BE2C (cell line): ENCODE measurements around the gene DYNC1H1.

Source experiments
- DNase-seq: peaks from one replicate; pipeline ENCODE4 v3.0.0-alpha.2; 2020
- H3K27me3 ChIP-seq: fragments of 250-450 bp; sonication (Bioruptor Pico); 2 replicates; pipeline ENCODE4 v1.5.1; 2020; ENCODE audit warnings: mild to moderate bottlenecking
- H3K36me3 ChIP-seq: fragments of 250-450 bp; sonication (Bioruptor Pico); 2 replicates; pipeline ENCODE4 v1.5.1; 2020; ENCODE audit warnings: mild to moderate bottlenecking
- H3K4me1 ChIP-seq: fragments of 250-450 bp; sonication (Bioruptor Pico); 2 replicates; pipeline ENCODE4 v1.5.1; 2020
- H3K4me3 ChIP-seq: 2 replicates; pipeline ENCODE4 v1.5.1; 2011; ENCODE audit warnings: low read depth, low read length
- H3K9me3 ChIP-seq: fragments of 250-450 bp; sonication (Bioruptor Pico); 2 replicates; pipeline ENCODE4 v1.5.1; 2020
- TF ChIP-seq, protein P1 (sequence below): IDR thresholded peaks from 2 replicates; pipeline ENCODE4 v1.5.1; 2012; ENCODE audit warnings: mild to moderate bottlenecking, low read depth, low read length

The DYNC1H1 gene

GRCh38 chr14:101947904-101948665 lies 16.3 kb upstream of the DYNC1H1 start:
- DNase-seq = peak; percentile 100

GRCh38 chr14:101948666-101949216 lies 15.6 kb upstream of the DYNC1H1 start:
- Histone ChIP-seq H3K27me3 (no peaks in the 10 kb centered on the region), H3K36me3 (no peaks in the 10 kb centered on the region), H3K4me3 (peak overlapping the region; percentile 99), H3K4me1 (peaks cover 4% of the 10 kb centered on the region; the same call in 1 of the 2 replicates), H3K9me3 (no peaks in the 10 kb centered on the region)
- TF ChIP-seq, protein P1, sequence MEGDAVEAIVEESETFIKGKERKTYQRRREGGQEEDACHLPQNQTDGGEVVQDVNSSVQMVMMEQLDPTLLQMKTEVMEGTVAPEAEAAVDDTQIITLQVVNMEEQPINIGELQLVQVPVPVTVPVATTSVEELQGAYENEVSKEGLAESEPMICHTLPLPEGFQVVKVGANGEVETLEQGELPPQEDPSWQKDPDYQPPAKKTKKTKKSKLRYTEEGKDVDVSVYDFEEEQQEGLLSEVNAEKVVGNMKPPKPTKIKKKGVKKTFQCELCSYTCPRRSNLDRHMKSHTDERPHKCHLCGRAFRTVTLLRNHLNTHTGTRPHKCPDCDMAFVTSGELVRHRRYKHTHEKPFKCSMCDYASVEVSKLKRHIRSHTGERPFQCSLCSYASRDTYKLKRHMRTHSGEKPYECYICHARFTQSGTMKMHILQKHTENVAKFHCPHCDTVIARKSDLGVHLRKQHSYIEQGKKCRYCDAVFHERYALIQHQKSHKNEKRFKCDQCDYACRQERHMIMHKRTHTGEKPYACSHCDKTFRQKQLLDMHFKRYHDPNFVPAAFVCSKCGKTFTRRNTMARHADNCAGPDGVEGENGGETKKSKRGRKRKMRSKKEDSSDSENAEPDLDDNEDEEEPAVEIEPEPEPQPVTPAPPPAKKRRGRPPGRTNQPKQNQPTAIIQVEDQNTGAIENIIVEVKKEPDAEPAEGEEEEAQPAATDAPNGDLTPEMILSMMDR = no peak
- no peak for DNase-seq

More at GRCh38 chr14:101947904-101948665, 16.3 kb upstream of the DYNC1H1 start:
- Histone ChIP-seq H3K4me1 (no peaks in the 10 kb centered on the region), H3K27me3 (no peaks in the 10 kb centered on the region; the same call in 1 of the 2 replicates), H3K36me3 (no peaks in the 10 kb centered on the region), H3K9me3 (no peaks in the 10 kb centered on the region), H3K4me3 (peak overlapping the region; percentile 99)
- TF ChIP-seq, protein P1 = no peak

GRCh38 chr14:101950100-101950499 lies 14.3 kb upstream of the DYNC1H1 start:
- no peaks in the 10 kb centered on the region for H3K36me3 ChIP-seq
- no peaks in the 10 kb centered on the region for H3K9me3 ChIP-seq
- TF ChIP-seq, protein P1 = no peak
- H3K4me1 ChIP-seq = peaks cover 4% of the 10 kb centered on the region; the same call in 1 of the 2 replicates
- H3K4me3 ChIP-seq = no peak overlapping the region
- no peak for DNase-seq
- no peaks in the 10 kb centered on the region for H3K27me3 ChIP-seq

DNA sequence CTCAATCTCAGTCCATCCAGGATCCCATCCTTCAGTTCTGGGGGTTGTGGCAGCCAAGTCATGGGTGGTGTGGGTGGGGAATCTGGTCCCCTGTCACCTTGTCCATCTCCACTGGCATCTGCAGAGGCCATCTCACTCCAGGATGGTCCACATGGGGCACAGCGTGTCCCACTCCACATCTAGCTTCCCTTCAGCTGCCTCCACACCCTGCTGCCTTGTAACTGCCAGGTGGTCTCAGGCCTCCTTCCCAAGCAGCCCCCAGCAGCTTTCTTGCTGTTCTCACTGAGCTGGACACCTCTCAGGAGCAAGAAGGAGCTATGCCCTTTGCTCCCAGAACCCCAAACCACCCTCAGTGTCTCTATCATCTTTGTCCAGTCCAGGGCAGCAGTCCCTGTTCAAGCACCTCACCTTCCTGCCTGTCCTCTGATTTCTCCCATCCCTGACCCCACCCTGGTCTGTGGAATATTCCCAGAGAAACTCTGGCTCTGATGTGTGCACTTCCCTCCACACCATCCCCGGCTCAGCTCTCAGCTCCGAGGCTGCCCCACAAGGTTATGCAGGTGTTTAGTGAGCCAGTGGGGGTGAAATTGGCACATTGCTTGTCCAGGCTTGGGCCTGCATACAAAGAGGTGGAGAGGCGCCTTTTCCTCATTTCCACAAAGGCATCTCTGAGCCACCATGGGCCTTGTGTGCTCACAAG lies 13.7 kb upstream of the DYNC1H1 start:
- no peaks in the 10 kb centered on the region for H3K27me3 ChIP-seq
- H3K9me3 ChIP-seq = no peaks in the 10 kb centered on the region
- no peaks in the 10 kb centered on the region for H3K36me3 ChIP-seq
- no peak for DNase-seq
- no peak overlapping the region for H3K4me3 ChIP-seq
- TF ChIP-seq, protein P1 = no peak
- peaks cover 4% of the 10 kb centered on the region; the same call in 1 of the 2 replicates for H3K4me1 ChIP-seq

DNA sequence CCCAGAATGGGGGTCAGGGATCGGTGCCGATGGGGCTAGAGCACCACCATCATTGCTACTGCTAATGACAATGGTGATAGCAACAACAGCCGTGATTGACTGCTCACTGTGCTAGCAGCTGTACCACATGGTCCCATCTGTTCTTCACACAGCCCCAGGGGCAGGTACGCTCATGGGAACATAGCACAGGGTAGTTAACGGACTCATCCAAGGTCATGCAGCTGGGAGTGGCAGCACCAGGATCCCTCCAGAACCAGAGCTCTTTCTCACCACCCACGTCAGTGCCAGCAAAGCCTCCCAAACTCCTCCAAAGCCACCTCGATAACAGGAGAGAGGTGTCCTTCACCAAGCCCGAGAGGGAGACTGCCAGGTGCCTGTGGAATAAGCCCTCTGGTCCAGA lies 11.2 kb upstream of the DYNC1H1 start:
- no peaks in the 10 kb centered on the region for H3K9me3 ChIP-seq
- TF ChIP-seq, protein P1 = no peak
- no peaks in the 10 kb centered on the region for H3K27me3 ChIP-seq
- H3K4me3 ChIP-seq = no peak overlapping the region
- H3K36me3 ChIP-seq = no peaks in the 10 kb centered on the region
- peaks cover 8% of the 10 kb centered on the region for H3K4me1 ChIP-seq
- DNase-seq = peak; percentile 50
